Measurements from ENCODE around the gene MSL1. TPM values are rescaled to one million over a fixed set of nuclear protein-coding genes. Genes with fewer than 3 reads are reported as not detected.
A peak's percentile ranks its signal among the peaks of the same experiment; 100 is the strongest.

Gene MSL1
- total RNA-seq, 2 experiments from 2014 or later = 62.7 to 66.7 TPM

DNA sequence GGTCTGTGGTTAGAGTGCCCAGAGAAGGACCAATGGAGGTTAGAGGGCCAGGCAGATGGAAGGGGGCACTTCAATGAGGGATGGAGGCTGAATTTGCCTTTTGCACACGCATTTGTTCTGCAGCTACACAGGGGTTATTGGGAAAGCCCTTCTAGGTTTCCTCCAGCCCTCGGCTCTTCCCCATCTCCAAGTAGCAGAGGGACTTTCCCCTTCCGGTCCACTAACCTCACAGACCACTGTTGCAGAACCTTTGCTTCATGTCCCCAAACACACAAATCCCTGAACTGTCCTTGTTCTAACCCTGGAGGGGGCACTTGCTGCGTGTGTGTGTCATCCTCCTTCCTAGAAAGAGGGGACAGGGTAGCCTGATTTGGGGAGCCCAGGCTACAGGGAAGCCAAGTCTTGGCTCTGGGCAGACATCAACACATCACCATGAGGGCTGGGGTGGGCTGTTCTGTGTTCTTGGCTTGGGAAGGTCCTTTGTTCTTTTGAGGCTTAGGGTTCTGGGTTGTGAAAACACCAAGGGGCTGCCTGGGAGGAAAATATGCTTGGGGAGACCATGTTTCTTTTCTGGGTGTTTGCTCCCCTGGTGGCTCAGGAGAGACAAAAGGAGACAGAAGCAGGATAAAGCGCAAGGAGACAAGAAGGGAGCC lies 14.1 kb upstream of the MSL1 start:
- peak overlapping the region; percentile 42 for H3K4me3 Mint-ChIP-seq
- no peaks in the 10 kb centered on the region for H3K9me3 Mint-ChIP-seq
- H3K27me3 Mint-ChIP-seq = no peaks in the 10 kb centered on the region
- DNase-seq = no peak
- peak overlapping the region; percentile 88 for H3K27ac Mint-ChIP-seq
- no peaks in the 10 kb centered on the region for H3K36me3 Mint-ChIP-seq
- peaks cover 87% of the 10 kb centered on the region for H3K4me1 Mint-ChIP-seq

DNA sequence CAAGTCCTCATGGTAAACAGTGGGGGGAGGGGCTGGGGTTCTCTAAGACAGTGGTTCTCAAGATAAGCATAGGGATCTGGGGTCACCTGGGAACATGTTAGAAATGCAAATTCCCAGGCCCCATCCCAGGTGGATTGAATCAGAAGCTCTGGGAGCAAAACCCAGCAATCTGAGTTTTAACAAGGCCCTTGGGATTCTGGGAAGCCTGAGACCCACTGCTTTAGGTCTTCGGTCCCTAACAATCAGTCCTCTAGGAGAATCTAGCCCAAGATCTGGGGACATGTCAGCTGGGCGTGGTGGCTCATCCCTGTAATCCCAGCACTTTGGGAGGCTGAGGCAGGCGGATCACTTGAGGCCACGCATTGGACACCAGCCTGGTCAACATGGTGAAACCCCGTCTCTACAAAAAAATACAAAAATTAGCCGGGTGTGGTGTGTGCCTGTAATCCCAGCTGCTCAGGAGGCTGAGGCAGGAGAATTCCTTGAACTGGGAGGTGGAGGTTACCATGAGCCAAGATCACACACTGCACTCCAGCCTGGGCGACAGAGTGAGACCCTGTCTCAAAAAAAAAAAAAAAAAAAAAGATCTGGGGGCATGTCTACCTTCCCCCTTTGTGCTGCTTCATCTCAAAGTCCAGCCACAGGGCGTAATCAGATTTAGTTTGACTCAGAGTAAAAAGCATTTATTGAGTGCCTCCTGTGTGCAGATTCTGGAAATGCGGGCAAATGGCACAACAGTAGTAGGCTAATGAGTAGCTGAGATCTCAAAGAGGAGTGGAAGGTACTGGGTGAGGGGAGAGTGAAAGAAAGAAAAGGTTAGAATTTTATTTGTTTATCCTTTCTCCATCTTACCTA lies 12.6 kb upstream of the MSL1 start:
- Mint-ChIP-seq H3K4me3 (no peak overlapping the region), H3K27me3 (no peaks in the 10 kb centered on the region), H3K4me1 (peaks cover 87% of the 10 kb centered on the region), H3K36me3 (no peaks in the 10 kb centered on the region), H3K9me3 (no peaks in the 10 kb centered on the region), H3K27ac (no peak overlapping the region)
- no peak for DNase-seq

GRCh38 chr17:40110026-40110845 lies 11.5 kb upstream of the MSL1 start:
- Mint-ChIP-seq H3K4me3 (no peak overlapping the region), H3K36me3 (no peaks in the 10 kb centered on the region), H3K9me3 (no peaks in the 10 kb centered on the region), H3K4me1 (peaks cover 77% of the 10 kb centered on the region), H3K27me3 (no peaks in the 10 kb centered on the region), H3K27ac (no peak overlapping the region)
- DNase-seq = no peak

- Mint-ChIP-seq H3K27me3 (no peaks in the 10 kb centered on the region), H3K9me3 (no peaks in the 10 kb centered on the region), H3K4me3 (peak overlapping the region; percentile 58), H3K36me3 (no peaks in the 10 kb centered on the region), H3K27ac (peak overlapping the region; percentile 82), H3K4me1 (peaks cover 66% of the 10 kb centered on the region)
- peak; percentile 74 for DNase-seq
Observed at GRCh38 chr17:40111221-40112128, 10.3 kb upstream of the MSL1 start.

GRCh38 chr17:40112191-40112711 lies 9.5 kb upstream of the MSL1 start:
- no peak overlapping the region for H3K4me3 Mint-ChIP-seq
- H3K27me3 Mint-ChIP-seq = no peaks in the 10 kb centered on the region
- no peaks in the 10 kb centered on the region for H3K9me3 Mint-ChIP-seq
- H3K4me1 Mint-ChIP-seq = peaks cover 59% of the 10 kb centered on the region
- H3K36me3 Mint-ChIP-seq = no peaks in the 10 kb centered on the region
- no peak for DNase-seq
- peak overlapping the region; percentile 82 for H3K27ac Mint-ChIP-seq

DNA sequence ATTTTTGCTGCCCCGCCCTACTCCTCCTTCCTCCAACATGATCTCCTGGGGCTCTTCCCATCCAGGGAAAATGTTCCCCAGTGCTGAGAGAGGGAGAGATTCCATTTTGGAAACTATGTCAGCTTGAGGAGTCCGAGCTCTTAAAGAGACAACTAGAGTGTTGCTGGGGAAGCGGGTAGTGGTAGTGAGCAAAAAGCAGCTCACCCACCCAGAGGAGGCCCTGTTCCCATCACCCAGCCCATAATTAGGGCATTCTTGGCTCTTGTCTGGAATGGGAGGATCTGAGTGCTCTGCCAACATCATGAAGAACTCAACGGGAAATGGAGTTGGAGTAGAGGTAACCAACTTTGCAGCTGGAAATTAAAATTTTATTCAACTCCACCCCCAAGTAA lies 9.1 kb upstream of the MSL1 start:
- peaks cover 54% of the 10 kb centered on the region for H3K4me1 Mint-ChIP-seq
- H3K27ac Mint-ChIP-seq = peak overlapping the region; percentile 89
- no peaks in the 10 kb centered on the region for H3K9me3 Mint-ChIP-seq
- H3K4me3 Mint-ChIP-seq = no peak overlapping the region
- no peaks in the 10 kb centered on the region for H3K36me3 Mint-ChIP-seq
- no peaks in the 10 kb centered on the region for H3K27me3 Mint-ChIP-seq
- no peak for DNase-seq

DNA sequence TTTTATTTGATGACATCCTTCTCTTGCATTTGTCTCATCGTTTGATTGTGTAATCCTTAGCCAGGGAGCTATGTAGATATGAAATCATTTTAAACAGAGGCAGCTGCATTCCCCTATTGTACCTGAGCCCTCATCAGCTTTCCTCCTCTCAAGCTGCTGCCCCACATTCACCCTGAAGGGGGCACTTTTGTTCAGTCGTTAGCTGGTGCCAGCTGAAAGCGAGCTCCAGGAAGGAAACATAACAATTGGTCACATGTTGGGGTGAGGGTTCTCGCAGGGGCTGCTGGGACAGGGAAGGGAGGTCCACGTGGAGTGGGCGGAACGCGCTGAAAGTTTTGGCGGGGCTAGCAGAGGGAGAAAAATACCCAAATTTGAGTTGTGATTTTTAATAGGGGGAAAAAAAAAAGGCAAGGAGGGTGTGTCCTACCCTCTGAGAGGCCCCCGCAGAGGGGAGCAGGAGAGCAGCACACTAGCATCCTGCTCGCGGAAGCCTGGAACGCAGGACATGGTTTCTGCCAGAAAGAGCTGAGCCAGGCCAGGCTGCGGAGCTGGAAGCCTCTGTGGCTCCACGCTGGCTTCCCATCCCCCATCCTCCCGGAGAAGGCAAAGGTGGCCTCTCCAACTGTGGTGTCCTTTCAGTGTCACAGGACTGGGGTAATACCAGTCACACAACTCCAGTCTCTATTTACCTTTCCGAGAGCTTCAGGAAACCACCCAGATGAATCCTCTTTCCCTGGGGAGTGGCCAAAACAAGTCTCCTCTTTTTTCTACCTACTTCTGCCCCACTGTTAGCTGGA lies 8.5 kb upstream of the MSL1 start:
- peak overlapping the region; percentile 89 for H3K27ac Mint-ChIP-seq
- no peaks in the 10 kb centered on the region for H3K36me3 Mint-ChIP-seq
- H3K4me1 Mint-ChIP-seq = peaks cover 48% of the 10 kb centered on the region
- peak; percentile 92 for DNase-seq
- H3K4me3 Mint-ChIP-seq = peak overlapping the region; percentile 79
- H3K9me3 Mint-ChIP-seq = no peaks in the 10 kb centered on the region
- no peaks in the 10 kb centered on the region for H3K27me3 Mint-ChIP-seq

- Mint-ChIP-seq H3K9me3 (no peaks in the 10 kb centered on the region), H3K27ac (peak overlapping the region; percentile 89), H3K4me1 (peaks cover 45% of the 10 kb centered on the region), H3K27me3 (no peaks in the 10 kb centered on the region), H3K36me3 (no peaks in the 10 kb centered on the region), H3K4me3 (peak overlapping the region; percentile 79)
- DNase-seq = no peak
Observed at GRCh38 chr17:40113907-40114245, 7.9 kb upstream of the MSL1 start.

DNA sequence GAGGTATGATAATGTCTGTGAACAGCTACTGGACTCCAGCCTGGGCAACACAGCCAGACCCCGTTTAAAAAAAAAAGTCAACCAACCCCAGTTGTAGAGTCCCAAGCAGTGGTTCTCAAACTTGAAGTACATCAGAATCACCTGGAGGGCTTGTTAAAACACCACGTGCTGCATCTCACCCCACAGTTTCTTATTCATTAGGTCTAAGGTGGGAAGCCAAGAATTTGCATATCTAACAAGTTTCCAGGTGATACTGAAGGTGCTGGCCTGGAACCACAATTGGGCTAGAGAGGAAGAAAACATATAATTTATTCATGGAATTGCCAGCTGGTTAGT lies 6.7 kb upstream of the MSL1 start:
- no peaks in the 10 kb centered on the region for H3K36me3 Mint-ChIP-seq
- no peak overlapping the region for H3K27ac Mint-ChIP-seq
- H3K4me1 Mint-ChIP-seq = peaks cover 39% of the 10 kb centered on the region
- no peaks in the 10 kb centered on the region for H3K27me3 Mint-ChIP-seq
- no peak overlapping the region for H3K4me3 Mint-ChIP-seq
- no peak for DNase-seq
- H3K9me3 Mint-ChIP-seq = no peaks in the 10 kb centered on the region

DNA sequence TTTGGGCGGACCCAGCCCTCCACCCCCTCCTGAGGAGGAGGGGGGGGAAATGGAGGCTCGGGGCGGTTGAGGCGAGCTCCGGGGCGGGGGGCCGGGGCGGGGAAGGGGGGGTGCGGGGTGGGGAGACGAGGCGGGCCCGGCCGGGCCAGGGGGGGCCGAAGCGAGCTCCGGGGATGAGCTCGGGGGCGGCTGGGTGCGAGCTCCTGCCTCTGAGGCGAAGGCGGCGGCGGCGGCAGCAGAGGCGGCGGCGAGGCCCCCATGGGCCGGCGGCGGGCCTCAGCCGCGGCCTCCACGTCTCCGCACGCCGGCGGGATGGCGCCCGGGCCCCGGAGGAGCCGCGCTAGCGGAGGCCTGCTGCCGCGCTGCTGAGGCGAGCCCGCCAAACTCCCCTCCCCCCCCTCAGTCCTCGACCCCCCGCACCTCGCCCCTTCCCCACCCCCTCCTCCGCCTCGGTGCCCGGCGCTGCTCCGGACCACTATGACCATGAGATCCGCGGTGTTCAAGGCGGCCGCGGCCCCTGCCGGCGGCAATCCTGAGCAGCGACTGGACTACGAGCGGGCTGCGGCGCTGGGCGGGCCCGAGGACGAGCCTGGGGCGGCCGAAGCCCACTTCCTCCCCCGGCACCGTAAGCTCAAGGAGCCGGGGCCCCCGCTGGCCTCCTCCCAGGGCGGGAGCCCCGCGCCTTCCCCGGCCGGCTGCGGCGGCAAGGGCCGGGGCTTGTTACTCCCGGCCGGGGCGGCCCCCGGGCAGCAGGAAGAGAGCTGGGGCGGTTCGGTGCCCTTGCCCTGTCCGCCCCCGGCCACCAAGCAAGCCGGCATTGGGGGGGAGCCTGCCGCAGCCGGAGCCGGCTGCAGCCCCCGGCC lies 596 bp downstream of the MSL1 start:
- peaks cover 30% of the 10 kb centered on the region for H3K4me1 Mint-ChIP-seq
- peak; percentile 55 for DNase-seq
- H3K4me3 Mint-ChIP-seq = peak overlapping the region; percentile 64
- H3K9me3 Mint-ChIP-seq = no peaks in the 10 kb centered on the region
- peaks cover 28% of the 10 kb centered on the region for H3K36me3 Mint-ChIP-seq
- H3K27ac Mint-ChIP-seq = no peak overlapping the region
- H3K27me3 Mint-ChIP-seq = no peaks in the 10 kb centered on the region

DNA sequence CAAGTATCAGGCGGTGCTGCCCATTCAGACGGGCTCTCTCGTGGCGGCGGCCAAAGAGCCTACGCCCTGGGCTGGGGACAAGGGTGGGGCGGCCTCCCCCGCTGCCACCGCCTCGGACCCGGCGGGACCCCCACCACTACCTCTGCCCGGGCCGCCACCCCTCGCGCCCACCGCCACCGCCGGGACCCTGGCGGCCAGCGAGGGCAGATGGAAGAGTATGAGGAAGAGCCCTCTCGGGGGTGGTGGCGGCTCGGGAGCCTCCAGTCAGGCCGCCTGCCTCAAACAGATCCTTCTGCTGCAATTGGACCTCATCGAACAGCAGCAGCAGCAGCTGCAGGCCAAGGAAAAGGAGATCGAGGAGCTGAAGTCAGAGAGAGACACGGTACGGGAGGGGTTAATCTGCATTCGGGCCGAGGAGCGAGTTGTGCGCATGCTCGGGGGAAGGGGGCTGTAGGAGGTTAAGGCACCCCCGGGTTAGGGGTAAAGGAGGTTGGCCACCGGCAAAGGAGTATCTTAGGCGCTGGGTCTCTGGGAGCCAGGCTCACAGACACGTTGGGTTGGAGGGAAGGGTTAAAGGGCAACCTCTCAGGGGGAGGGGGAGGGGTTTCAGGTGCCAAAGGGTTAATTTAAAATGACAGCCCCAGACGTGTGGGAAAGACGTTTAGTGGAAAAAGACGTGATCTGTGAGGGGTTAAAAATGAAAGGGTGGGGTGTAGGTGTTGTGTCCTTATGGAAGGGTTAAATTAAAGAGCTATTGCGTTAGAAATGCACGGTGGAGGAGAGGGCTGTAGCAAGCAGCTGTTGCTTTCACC lies 1.4 kb downstream of the MSL1 start:
- no peaks in the 10 kb centered on the region for H3K27me3 Mint-ChIP-seq
- peaks cover 31% of the 10 kb centered on the region for H3K36me3 Mint-ChIP-seq

GRCh38 chr17:40123811-40124114 lies 2.0 kb downstream of the MSL1 start:
- Mint-ChIP-seq H3K9me3 (no peaks in the 10 kb centered on the region), H3K36me3 (peaks cover 31% of the 10 kb centered on the region), H3K27me3 (no peaks in the 10 kb centered on the region), H3K27ac (peak overlapping the region; percentile 91), H3K4me3 (peak overlapping the region; percentile 99), H3K4me1 (peaks cover 30% of the 10 kb centered on the region)
- no peak for DNase-seq

More for the DNA sequence above, 1.4 kb downstream of the MSL1 start:
- DNase-seq = peak; percentile 55
- no peaks in the 10 kb centered on the region for H3K9me3 Mint-ChIP-seq
- H3K27ac Mint-ChIP-seq = peak overlapping the region; percentile 91
- peaks cover 30% of the 10 kb centered on the region for H3K4me1 Mint-ChIP-seq
- H3K4me3 Mint-ChIP-seq = peak overlapping the region; percentile 99
